GM10248 (cell line): ENCODE data around the gene HCK.

ENCODE experiments used
- CTCF ChIA-PET: fragments of 300-600 bp; sonication (Branson Sonifier 250); formaldehyde crosslinking; extraction: SDS; loops from one replicate; lab custom pipeline; 2021; ENCODE audit warnings: antibody characterized with exemption; lab: Yijun Ruan, JAX
- POLR2A ChIA-PET: fragments of 350-650 bp; sonication (Branson Sonifier 250); formaldehyde crosslinking; extraction: SDS; loops from one replicate; lab custom pipeline; 2020; ENCODE audit warnings: antibody characterized with exemption; lab: Yijun Ruan, JAX
- DNase-seq: peaks from one replicate; pipeline ENCODE4 v3.0.0; 2012; ENCODE audit errors: extremely low spot score
- TF ChIP-seq, protein P1 (sequence below): IDR thresholded peaks from 2 replicates; pipeline ENCODE4 v1.5.1; 2012; ENCODE audit warnings: mild to moderate bottlenecking, low read depth; ENCODE audit errors: extremely low read depth, missing control alignments, control extremely low read depth

HCK gene

DNA sequence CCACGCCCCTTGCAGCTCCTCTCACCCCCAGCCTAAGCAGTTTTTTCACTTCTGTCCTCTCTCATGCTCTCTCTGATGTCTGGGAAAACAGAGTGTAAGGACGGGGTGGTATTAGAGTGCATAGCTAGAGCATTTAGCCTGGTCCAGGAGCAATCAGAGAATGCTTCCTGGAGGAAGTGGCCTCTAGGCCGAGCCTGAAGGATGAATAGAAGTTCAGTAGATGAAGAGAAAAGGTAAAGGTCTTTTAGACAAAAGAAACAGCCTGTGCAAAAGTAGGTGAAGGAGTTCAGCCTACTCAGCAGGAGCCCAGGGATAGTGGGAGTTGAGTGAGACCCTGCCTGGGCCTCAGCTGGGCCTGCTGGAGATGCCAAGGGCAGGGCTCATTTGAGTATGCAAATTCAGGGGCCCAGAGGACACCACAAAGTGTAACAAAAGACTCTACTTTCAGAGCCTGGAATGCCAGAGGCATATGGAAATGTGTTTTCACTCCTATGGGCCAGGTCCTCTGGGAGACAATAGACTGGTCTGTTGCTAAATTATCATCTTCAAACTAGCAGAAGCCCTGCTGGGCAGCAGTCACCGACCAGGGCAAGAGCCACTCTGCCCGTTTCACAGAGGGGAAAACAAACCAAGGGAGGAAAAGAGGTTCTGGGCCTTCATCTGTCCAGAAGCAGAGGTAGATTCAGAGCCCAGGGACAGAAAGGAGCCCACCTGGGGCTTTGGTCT lies 37.8 kb downstream of the HCK start:
- ChIA-PET POLR2A (interaction anchor here (1.1 to 2.1 kb wide), 2 partner anchors 8 to 20 kb away, joined by 3 to 8 read pairs; partner anchors contain the start of gene TM9SF4), CTCF (interaction anchor here (1.0 to 5.2 kb wide), 15 partner anchors 9 to 266 kb away, joined by 3 to 61 read pairs (median 4); partner anchors contain the start of gene PDRG1)

DNA sequence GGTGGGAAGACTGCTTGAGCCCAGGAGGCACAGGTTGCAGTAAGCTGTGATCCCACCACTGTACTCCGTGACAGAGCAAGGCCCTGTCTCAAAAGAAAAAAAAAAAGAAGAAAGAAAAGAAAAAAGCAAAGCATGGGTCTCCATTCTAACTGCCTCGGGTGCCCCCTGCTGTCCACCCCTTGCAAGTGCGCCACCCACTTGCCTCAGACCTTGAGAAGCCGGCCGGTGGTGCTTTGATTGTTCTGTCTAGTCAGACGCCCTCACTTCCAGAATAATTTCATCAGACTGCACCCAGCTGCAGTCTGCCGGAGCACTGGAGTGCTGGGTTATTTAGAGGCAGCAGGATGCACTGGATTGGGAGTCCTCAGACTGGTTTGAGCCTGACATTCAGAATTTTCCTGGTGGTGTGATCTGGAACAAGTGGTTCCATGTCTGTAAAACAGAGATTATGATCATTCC lies 39.9 kb downstream of the HCK start:
- peak; percentile 79 for DNase-seq
- ChIA-PET CTCF (interaction anchor here (0.9 to 5.2 kb wide), 26 partner anchors 9 to 274 kb away, joined by 3 to 61 read pairs (median 5); partner anchors contain the start of gene TM9SF4), POLR2A (interaction anchor here (0.6 to 2.1 kb wide), 2 partner anchors 18 to 127 kb away, joined by 3 to 8 read pairs; partner anchors contain the start of gene TM9SF4)
- TF ChIP-seq, protein P1, sequence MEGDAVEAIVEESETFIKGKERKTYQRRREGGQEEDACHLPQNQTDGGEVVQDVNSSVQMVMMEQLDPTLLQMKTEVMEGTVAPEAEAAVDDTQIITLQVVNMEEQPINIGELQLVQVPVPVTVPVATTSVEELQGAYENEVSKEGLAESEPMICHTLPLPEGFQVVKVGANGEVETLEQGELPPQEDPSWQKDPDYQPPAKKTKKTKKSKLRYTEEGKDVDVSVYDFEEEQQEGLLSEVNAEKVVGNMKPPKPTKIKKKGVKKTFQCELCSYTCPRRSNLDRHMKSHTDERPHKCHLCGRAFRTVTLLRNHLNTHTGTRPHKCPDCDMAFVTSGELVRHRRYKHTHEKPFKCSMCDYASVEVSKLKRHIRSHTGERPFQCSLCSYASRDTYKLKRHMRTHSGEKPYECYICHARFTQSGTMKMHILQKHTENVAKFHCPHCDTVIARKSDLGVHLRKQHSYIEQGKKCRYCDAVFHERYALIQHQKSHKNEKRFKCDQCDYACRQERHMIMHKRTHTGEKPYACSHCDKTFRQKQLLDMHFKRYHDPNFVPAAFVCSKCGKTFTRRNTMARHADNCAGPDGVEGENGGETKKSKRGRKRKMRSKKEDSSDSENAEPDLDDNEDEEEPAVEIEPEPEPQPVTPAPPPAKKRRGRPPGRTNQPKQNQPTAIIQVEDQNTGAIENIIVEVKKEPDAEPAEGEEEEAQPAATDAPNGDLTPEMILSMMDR: peak; percentile 89

More for the DNA sequence above, 37.8 kb downstream of the HCK start:
- TF ChIP-seq, protein P1: no peak
- DNase-seq: no peak

DNA sequence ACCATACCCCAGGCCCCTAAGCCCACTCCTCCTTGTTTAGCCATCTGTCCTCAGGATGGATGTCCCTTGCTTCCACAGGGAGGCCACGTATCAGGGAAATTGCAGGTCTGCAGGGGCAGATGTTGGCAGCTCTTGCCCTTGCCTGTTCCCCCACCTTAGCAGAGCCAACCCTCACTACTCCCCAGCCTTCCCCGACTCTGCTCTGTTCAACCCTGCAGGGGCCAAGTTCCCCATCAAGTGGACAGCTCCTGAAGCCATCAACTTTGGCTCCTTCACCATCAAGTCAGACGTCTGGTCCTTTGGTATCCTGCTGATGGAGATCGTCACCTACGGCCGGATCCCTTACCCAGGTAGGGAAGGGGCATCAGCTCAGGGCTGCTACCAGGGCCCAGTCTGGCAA lies 46.7 kb downstream of the HCK start:
- ChIA-PET POLR2A (interaction anchor here (0.7 kb wide), 1 partner anchor 126 kb away, joined by 4 read pairs; no protein-coding TSS in a partner anchor), CTCF (interaction anchor here (1.2 kb wide), 1 partner anchor 18 kb away, joined by 3 read pairs; no protein-coding TSS in a partner anchor)
- TF ChIP-seq, protein P1: no peak
- no peak for DNase-seq

DNA sequence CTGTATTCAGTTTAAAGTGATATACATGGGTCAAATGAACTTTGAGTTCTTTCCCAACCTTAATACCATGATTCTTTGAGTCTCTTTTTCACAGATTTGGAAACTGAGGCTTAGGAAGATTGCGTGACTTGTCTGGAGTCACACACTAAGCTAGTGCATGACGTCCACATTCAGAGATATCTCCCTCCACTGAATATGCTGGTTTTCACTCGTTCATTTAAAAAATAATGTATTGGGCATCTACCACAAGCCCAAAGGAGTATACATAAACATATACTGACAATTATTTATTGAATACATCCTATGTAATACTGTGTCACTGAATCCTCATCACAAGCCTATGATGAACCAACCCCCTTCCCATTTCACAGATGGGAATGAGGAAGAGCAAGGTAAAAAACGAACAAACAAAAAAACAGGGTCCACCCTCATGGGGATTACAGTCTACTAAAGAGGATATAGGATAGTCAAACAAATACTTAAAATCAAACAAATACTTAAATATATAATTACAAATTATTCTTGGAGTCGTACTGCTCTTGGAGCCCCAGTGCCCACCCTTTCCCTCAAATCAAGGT lies 56.9 kb downstream of the HCK start:
- no peak for DNase-seq
- ChIA-PET CTCF (interaction anchor here (1.0 to 2.7 kb wide), 6 partner anchors 8 to 257 kb away, joined by 3 to 13 read pairs (median 4); no protein-coding TSS in a partner anchor), POLR2A (interaction anchor here (1.0 to 1.3 kb wide), 2 partner anchors 18 to 157 kb away, joined by 3 to 8 read pairs; partner anchors contain the start of gene PDRG1)
- TF ChIP-seq, protein P1: no peak

DNA sequence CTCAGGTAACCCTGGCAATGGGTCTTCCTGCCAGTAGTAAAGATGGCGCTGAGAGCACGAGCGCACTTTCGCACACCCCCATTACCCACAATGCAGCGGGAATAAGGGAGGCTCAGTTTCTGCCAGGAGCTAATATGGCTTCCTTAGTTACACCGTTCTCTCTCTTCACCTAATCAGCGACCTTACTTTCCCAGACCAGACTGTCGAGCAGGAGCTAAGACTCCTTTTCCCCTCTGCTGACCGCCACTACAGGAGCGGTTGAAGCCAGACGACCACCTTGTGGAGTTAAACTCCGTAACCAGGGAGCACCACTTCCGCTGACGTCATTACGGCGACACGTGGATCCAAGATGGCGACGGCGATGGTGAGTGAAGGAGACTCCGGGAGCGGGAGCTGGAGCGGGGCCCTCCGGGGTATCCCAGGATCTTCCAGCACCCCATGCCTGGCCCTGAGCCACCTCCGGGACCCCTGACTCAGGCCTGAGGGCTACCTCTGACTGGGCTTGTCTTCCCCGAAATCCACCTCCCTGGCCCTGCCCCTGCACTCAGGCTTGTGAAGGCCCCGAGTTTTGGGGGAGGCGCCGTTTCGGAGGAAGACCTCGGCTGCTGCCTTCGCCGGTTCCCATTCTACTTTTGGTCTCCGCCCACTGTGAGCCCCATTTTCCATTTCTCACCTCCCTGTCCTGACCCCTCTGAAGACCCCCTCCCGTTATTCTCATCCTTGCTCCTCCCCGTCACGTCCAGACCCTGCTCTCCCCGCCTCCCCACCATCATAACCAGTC lies 57.5 kb downstream of the HCK start, which contains the start of gene TM9SF4:
TSS of gene TM9SF4 (plus strand) at position 323 of the 781 bp plus-strand sequence. CDS start at position 350, 27 bp downstream.
- ChIA-PET POLR2A (interaction anchor here (1.0 to 1.3 kb wide), 2 partner anchors 19 to 158 kb away, joined by 3 to 8 read pairs; partner anchors contain the start of gene PDRG1), CTCF (interaction anchor here (0.6 to 2.1 kb wide), 6 partner anchors 8 to 386 kb away, joined by 3 to 13 read pairs (median 3); no protein-coding TSS in a partner anchor)
- TF ChIP-seq, protein P1: no peak
- DNase-seq: peak; percentile 89
